HG03159 (cell line): ENCODE results near the gene HDAC4.
A peak's percentile ranks its signal among the peaks of the same experiment; 100 is the strongest.

ENCODE experiments used
- ATAC-seq: cut with Tn5 transposase; IDR thresholded peaks from one replicate; pipeline ENCODE4 v1.9.1; 2021; ENCODE audit warnings: mild to moderate bottlenecking, moderate library complexity; ENCODE audit not compliant: unreplicated experiment

The HDAC4 gene

DNA sequence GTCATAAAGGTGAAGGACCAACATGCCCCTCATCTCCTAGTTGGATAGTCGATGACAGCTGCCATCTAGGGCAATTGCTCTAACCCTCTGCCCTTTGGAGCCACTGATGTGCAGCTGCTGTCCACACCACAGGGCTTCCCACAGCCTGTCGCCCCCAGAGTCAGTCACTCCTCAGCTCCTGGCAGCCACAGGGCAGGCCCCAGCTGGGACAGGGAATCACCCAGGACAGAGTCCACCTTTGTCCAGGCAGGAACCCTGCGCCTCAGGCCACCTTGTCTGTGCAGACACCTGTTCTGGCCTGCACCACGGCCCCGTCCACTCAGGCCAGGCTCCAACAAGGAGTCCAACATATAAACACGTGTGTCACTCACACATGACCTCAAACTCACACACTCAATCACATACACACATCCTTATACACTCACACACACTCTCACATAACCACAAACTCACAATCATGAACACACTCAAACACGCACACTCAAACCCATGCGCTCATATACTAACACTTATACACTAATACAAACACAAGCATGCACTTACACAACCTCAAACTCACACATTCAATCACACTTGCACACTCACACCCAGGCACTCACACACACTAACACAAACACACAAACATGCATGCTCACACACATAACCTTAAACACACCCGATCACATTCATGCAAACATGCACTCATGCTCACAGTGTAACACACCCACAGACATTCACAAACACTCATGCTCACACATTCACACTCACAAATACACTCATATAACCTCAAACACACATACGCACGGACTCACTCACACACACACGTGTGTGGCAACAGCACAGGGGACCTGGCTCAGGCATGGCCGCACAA lies 29.7 kb downstream of the HDAC4 start:
- no peak for ATAC-seq

GRCh38 chr2:239370403-239370802 lies 30.4 kb downstream of the HDAC4 start:
- no peak for ATAC-seq

GRCh38 chr2:239369631-239370161 lies 31.1 kb downstream of the HDAC4 start:
- ATAC-seq: peak; percentile 76

GRCh38 chr2:239368906-239369552 lies 31.8 kb downstream of the HDAC4 start:
- no peak for ATAC-seq

- ATAC-seq: no peak
These were observed 32.5 kb downstream of the HDAC4 start for GRCh38 chr2:239368321-239368720.

- ATAC-seq: no peak
These were observed 34.1 kb downstream of the HDAC4 start for GRCh38 chr2:239366740-239367139.

GRCh38 chr2:239365782-239366435 lies 34.9 kb downstream of the HDAC4 start:
- ATAC-seq: no peak

DNA sequence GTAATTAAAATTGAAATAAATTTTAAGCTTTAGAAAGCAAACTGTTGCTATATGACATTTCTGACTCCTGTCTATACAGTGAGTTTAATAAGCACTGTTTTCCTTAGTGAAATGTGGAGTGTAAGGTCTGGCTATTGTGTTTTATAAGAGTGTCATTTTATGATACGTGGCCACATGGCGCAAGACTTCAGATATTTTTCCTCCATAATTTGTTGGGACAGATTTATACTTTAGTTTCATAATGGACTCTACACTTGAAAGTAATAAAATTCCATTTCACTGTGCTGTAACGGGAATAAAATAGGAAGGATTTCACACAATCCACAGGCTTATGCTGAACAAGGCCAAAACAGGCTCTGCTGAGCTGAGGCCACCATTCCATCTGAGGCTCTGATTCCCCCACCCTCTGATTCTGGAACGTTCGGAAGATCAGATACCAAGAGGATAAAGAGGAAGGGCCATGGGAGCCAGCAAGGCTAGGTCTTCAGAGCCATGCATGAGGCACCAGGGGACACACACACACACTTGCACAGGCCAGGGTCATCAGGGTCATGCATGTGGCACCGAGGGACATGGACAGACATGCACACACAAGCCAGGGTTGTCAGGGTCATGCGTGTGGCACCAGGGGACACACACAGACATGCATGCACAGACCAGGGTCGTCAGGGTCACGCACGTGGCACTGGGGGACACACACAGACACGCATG lies 35.6 kb downstream of the HDAC4 start:
- ATAC-seq: no peak

GRCh38 chr2:239363946-239364637 lies 36.7 kb downstream of the HDAC4 start:
- ATAC-seq: no peak

DNA sequence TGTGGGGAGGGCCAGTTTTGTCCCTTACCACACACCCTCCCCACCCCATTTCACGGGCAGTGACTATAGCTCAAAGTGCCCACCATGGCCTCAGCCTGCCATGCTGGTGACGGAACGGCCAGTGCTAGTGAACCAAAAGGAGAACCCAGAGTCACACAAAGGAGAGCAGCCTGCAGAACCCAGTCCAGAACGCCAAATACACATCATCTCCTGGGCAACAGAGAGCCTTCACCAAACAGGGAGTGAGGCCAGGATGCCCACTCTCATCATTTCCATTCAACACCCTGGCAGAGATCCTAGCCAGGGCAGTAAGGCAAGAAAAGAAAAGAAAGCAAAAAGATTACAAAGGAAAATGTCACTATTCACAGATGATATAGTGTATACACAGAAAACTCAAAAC lies 38.3 kb downstream of the HDAC4 start:
- no peak for ATAC-seq

- ATAC-seq: no peak
These were observed 39.5 kb downstream of the HDAC4 start for GRCh38 chr2:239361311-239361642.

DNA sequence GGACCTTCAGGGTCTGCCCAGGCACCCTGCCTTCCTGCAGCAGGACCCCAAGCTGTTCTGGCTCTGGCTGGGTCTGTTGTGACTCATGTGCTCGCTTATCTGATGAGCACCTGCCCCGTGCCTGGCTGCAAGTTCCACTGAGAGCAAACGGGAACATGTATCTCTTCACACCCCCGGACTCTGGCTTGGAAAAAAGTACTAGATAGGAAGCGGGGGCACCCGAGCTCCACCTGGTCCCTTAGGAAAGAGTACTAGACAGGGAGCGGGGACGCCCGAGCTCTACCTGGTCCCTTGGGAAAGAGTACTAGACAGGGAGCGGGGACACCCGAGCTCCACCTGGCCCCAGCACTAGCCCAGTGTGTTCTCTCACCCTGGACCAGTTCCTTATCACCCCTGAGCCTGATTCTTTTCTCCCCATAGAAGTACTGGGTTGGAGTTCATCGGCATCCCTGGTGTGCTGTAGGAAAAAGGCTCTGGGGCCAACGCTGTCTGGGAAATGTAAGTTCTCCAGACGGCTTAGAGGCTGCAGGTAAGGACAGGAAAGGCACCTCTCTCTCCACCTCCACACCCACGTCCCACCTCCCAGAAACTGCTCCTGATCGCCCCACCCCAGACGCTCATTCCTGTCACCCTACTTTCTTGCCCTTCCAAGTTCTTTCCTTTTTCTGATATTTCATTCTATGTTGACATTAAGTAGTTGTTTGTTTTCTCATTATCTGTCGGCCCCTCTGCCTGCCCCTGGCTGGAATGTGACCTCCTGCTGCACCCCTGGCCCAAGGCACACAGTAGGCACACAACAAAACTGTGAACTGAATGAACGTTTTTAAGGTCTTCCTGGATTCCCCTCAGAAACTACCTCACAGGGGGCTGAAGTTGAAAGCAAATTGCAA lies 40.2 kb downstream of the HDAC4 start:
- ATAC-seq: no peak

- no peak for ATAC-seq
These were observed 40.8 kb downstream of the HDAC4 start for GRCh38 chr2:239360008-239360407.

- no peak for ATAC-seq
These were observed 41.5 kb downstream of the HDAC4 start for GRCh38 chr2:239359196-239359912.

DNA sequence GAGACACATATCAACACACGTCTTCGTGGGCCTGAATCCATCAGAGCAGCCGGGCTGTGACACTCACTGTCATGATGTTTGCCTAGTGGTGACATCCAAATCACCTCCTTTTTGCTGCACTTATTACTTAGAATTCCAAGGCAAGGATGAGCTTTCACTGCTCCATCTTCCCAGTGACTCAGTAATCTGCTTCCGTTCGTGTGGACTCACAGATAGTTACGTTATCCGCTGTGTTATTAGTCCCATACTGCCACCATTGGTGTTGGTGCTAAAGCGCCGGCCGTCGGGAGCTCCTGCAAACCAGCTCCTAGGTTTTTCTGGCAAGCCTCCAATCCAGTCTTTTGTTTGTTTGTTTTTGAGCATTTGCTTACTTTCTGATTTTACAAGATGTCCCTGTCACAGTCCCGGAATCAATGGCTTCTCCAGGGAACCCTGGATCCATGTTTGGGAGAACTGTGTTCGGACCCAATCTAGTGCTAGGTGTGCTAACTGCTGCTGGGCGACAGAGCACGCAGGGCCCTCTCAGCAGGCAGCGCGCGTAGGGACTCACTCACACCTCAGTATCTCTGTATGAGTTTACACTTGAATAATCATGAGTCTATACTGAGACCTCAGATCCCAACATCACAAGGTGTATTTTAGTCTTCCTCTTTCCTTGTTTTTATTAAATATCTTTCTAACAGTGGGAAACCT lies 42.6 kb downstream of the HDAC4 start:
- no peak for ATAC-seq

DNA sequence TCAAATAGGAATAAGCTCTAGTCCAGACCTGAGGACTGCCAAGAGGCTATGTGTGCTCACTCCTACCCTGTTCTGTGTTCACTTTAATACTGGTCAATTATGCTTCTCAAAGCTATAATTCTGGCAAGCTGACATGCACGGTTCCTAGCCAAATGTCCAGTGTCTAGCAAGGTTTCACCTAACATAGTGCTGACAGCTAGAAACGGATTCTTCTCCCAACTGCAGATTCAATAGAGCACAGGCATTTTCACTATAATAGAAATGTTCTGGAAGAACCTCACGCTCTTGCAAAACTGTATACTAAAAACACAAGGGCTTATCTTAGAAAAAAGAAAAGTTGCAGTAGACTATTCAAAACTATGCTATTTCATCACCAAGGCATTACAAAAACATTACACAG lies 45.1 kb downstream of the HDAC4 start:
- no peak for ATAC-seq

DNA sequence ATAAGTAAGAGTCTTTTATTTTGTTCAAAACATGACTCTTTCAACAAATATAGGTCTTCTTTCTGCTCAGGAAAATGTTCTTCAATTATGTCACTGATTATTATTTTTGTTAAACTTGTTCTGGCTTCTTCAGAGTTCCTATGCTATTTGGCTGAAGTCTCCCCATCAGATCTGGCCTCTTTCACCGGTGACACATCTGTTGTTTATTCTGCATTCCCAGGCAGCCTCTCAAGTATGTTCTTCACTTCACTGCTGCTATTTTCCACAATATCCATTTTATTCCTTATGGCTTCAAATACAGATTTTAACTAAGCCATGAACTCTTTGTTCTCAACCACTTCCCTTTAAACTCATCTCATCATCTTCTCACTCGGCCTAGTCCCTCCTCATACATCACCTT lies 45.7 kb downstream of the HDAC4 start:
- no peak for ATAC-seq

GRCh38 chr2:239354791-239355136 lies 46.1 kb downstream of the HDAC4 start:
- ATAC-seq: no peak
